H9 (cell line): ENCODE data around the gene KRT77. TPM values are rescaled to one million over a fixed set of nuclear protein-coding genes. Genes with fewer than 3 reads are reported as not detected.

ENCODE experiments used
- DNase-seq: peaks from one replicate; pipeline ENCODE4 v3.0.0-alpha.2; 2017
- H2AFZ ChIP-seq: one replicate; pipeline ENCODE4 v1.6.1; 2013; ENCODE audit warnings: mild to moderate bottlenecking, low read length, control low read depth, moderate library complexity
- H2AK5ac ChIP-seq: 2 replicates; pipeline ENCODE4 v1.6.1; 2013; ENCODE audit warnings: low read length, control low read depth, mixed read lengths; ENCODE audit not compliant: insufficient read length
- H2BK120ac ChIP-seq: one replicate; pipeline ENCODE4 v1.6.1; 2013; ENCODE audit warnings: low read depth, mild to moderate bottlenecking, low read length, control low read depth, inconsistent platforms; ENCODE audit not compliant: poor library complexity, severe bottlenecking
- H2BK12ac ChIP-seq: 2 replicates; pipeline ENCODE4 v1.6.1; 2013; ENCODE audit warnings: low read length, control low read depth, mixed read lengths, low read depth; ENCODE audit not compliant: insufficient read length
- H2BK15ac ChIP-seq: 2 replicates; pipeline ENCODE4 v1.6.1; 2013; ENCODE audit warnings: low read depth, low read length, control low read depth
- H2BK20ac ChIP-seq: one replicate; pipeline ENCODE4 v1.6.1; 2013; ENCODE audit warnings: low read depth, mild to moderate bottlenecking, low read length, control low read depth, inconsistent platforms; ENCODE audit not compliant: poor library complexity, severe bottlenecking
- H2BK5ac ChIP-seq: 2 replicates; pipeline ENCODE4 v1.6.1; 2013; ENCODE audit warnings: low read length, control low read depth, mixed read lengths; ENCODE audit not compliant: insufficient read length
- H3K14ac ChIP-seq: 2 replicates; pipeline ENCODE4 v1.6.1; 2013; ENCODE audit warnings: low read length, control low read depth; ENCODE audit not compliant: insufficient read depth
- H3K18ac ChIP-seq: 2 replicates; pipeline ENCODE4 v1.6.1; 2013; ENCODE audit warnings: low read depth, mild to moderate bottlenecking, mixed read lengths, low read length, control low read depth; ENCODE audit not compliant: insufficient read length
- H3K23ac ChIP-seq: 2 replicates; pipeline ENCODE4 v1.6.1; 2013; ENCODE audit warnings: low read length, control low read depth, mixed read lengths, low read depth; ENCODE audit not compliant: insufficient read length
- H3K23me2 ChIP-seq: 2 replicates; pipeline ENCODE4 v1.6.1; 2013; ENCODE audit warnings: low read depth, mild to moderate bottlenecking, mixed read lengths, low read length, control low read depth; ENCODE audit not compliant: insufficient read length, poor library complexity, severe bottlenecking
- H3K27ac ChIP-seq: 2 replicates; pipeline ENCODE4 v1.5.1; 2013; ENCODE audit warnings: low read length, control low read depth, mixed read lengths, low read depth; ENCODE audit not compliant: insufficient read length
- H3K27me3 ChIP-seq: 2 replicates; pipeline ENCODE4 v1.6.1; 2013; ENCODE audit warnings: low read length, control low read depth, inconsistent platforms; ENCODE audit not compliant: insufficient read depth
- H3K4ac ChIP-seq: 2 replicates; pipeline ENCODE4 v1.6.1; 2013; ENCODE audit warnings: low read depth, mild to moderate bottlenecking, control low read depth, inconsistent platforms, low read length, moderate library complexity
- H3K4me1 ChIP-seq: 2 replicates; pipeline ENCODE4 v1.6.1; 2013; ENCODE audit warnings: low read length, control low read depth, inconsistent platforms; ENCODE audit not compliant: insufficient read depth
- H3K4me2 ChIP-seq: 2 replicates; pipeline ENCODE4 v1.6.1; 2013; ENCODE audit warnings: low read length, control low read depth, mixed read lengths; ENCODE audit not compliant: insufficient read length, insufficient read depth
- H3K56ac ChIP-seq: 2 replicates; pipeline ENCODE4 v1.6.1; 2013; ENCODE audit warnings: low read depth, mild to moderate bottlenecking, mixed read lengths, low read length, control low read depth; ENCODE audit not compliant: insufficient read length
- H3K79me1 ChIP-seq: 2 replicates; pipeline ENCODE4 v1.6.1; 2013; ENCODE audit warnings: low read depth, mild to moderate bottlenecking, moderate library complexity, low read length, control low read depth, inconsistent platforms; ENCODE audit not compliant: insufficient read depth, poor library complexity, severe bottlenecking
- H3K79me2 ChIP-seq: 2 replicates; pipeline ENCODE4 v1.6.1; 2013; ENCODE audit warnings: low read length, control low read depth, inconsistent platforms; ENCODE audit not compliant: insufficient read depth
- H3K9ac ChIP-seq: 2 replicates; pipeline ENCODE4 v1.6.1; 2013; ENCODE audit warnings: low read length, control low read depth, mixed read lengths; ENCODE audit not compliant: insufficient read length; ENCODE audit errors: extremely low read depth
- H3K9me3 ChIP-seq: one replicate; pipeline ENCODE4 v1.6.1; 2013; ENCODE audit warnings: low read depth, low read length, inconsistent platforms; ENCODE audit not compliant: control insufficient read depth
- H3T11ph ChIP-seq: one replicate; pipeline ENCODE4 v1.6.1; 2013; ENCODE audit warnings: mild to moderate bottlenecking, low read length, control low read depth, inconsistent platforms
- H4K20me1 ChIP-seq: one replicate; pipeline ENCODE4 v1.6.1; 2013; ENCODE audit not compliant: control insufficient read depth, insufficient read length, insufficient read depth
- H4K5ac ChIP-seq: 2 replicates; pipeline ENCODE4 v1.6.1; 2013; ENCODE audit warnings: low read depth, mild to moderate bottlenecking, mixed read lengths, low read length, control low read depth; ENCODE audit not compliant: insufficient read length
- H4K8ac ChIP-seq: replicated peaks from 2 replicates; pipeline ENCODE4 v1.6.1; 2013; ENCODE audit warnings: low read length, control low read depth, mixed read lengths, low read depth; ENCODE audit not compliant: insufficient read length
- H4K91ac ChIP-seq: 2 replicates; pipeline ENCODE4 v1.6.1; 2013; ENCODE audit warnings: low read depth, mild to moderate bottlenecking, moderate library complexity, mixed read lengths, low read length, control low read depth; ENCODE audit not compliant: insufficient read length
- H3K27ac Mint-ChIP-seq, 3 experiments: 2 replicates in 2 of 3; 3 replicates in 1 of 3; pipeline ENCODE4 v1.8.0; 2020 to 2021; ENCODE audit warnings: mixed read lengths in 3 of 3, mild to moderate bottlenecking in 1 of 3, moderate library complexity in 1 of 3
- H3K27me3 Mint-ChIP-seq: 2 replicates; pipeline ENCODE4 v1.8.0; 2021; ENCODE audit warnings: low read depth, mild to moderate bottlenecking, moderate library complexity, mixed read lengths
- H3K36me3 Mint-ChIP-seq, 3 experiments: 2 replicates in 2 of 3; 3 replicates in 1 of 3; pipeline ENCODE4 v1.8.0; 2020 to 2021; ENCODE audit warnings: low read depth in 3 of 3, mixed read lengths in 3 of 3; ENCODE audit not compliant: insufficient read depth in 1 of 3
- H3K4me1 Mint-ChIP-seq, 2 experiments: 2 replicates each; pipeline ENCODE4 v1.8.0; 2020; ENCODE audit warnings: mixed read lengths in 2 of 2
- H3K4me3 Mint-ChIP-seq, 2 experiments: 2 replicates in 1 of 2; 3 replicates in 1 of 2; pipeline ENCODE4 v1.8.0; 2020 to 2021; ENCODE audit warnings: mild to moderate bottlenecking in 2 of 2, mixed read lengths in 2 of 2, moderate library complexity in 1 of 2
- H3K9me3 Mint-ChIP-seq, 2 experiments: 2 replicates in 1 of 2; 3 replicates in 1 of 2; pipeline ENCODE4 v1.8.0; 2020; ENCODE audit warnings: mild to moderate bottlenecking in 2 of 2, mixed read lengths in 2 of 2, moderate library complexity in 1 of 2
- WGBS: extraction: QIAGEN DNeasy Blood & Tissue Kit; methylation state at CpG from one replicate; pipeline ENCODE4 v1.1.7; 2013; ENCODE audit warnings: missing lambda C conversion rate, low lambda C conversion rate, mixed read lengths; ENCODE audit not compliant: insufficient read length; ENCODE audit errors: extremely low coverage; 5-methylcytosine and 5-hydroxymethylcytosine counted together
- total RNA-seq: library from RNA; stranded (reverse); gene quantifications from 2 replicates; pipeline ENCODE4 v1.2.1, GENCODE V29; 2021
- TF ChIP-seq, protein P1 (sequence below): fragments of 200-600 bp; sonication (generic); conservative IDR thresholded peaks from 3 replicates; pipeline ENCODE4 v1.8.0; 2021; ENCODE audit warnings: antibody characterized with exemption, mild to moderate bottlenecking

KRT77 gene
- total RNA-seq, 1 experiment from 2014 or later = not detected

GRCh38 chr12:52694151-52694550 lies 9.2 kb downstream of the KRT77 start:
- no peak overlapping the region for H3K4ac ChIP-seq
- H3K4me2 ChIP-seq = no peak overlapping the region
- H3K23ac ChIP-seq = no peak overlapping the region
- no peak overlapping the region for H3K18ac ChIP-seq
- peaks cover 9% of the 10 kb centered on the region for H3K23me2 ChIP-seq
- Mint-ChIP-seq H3K9me3 (no peaks in the 10 kb centered on the region), H3K27ac (no peak overlapping the region), H3K36me3 (no peaks in the 10 kb centered on the region), H3K4me3 (no peak overlapping the region), H3K27me3 (peaks cover 50% of the 10 kb centered on the region), H3K4me1 (peaks cover 23 to 24% of the 10 kb centered on the region in 2 experiments)
- no peak overlapping the region for H2BK15ac ChIP-seq
- H3K56ac ChIP-seq = no peak overlapping the region
- no peaks in the 10 kb centered on the region for H3K79me2 ChIP-seq
- no peak overlapping the region for H3K14ac ChIP-seq
- H2AK5ac ChIP-seq = no peak overlapping the region
- no CpG with 5 or more reads among the region's 6 CpGs for WGBS
- no peak overlapping the region for H4K5ac ChIP-seq
- H2AFZ ChIP-seq = no peak overlapping the region
- no peak overlapping the region for H2BK120ac ChIP-seq
- no peak overlapping the region for H4K91ac ChIP-seq
- no peaks in the 10 kb centered on the region; the same call in 1 of the 2 replicates for H3K27me3 ChIP-seq
- no peaks in the 10 kb centered on the region for H3K79me1 ChIP-seq
- DNase-seq = no peak
- H4K8ac ChIP-seq = no peak overlapping the region
- H3T11ph ChIP-seq = no peak overlapping the region
- no peaks in the 10 kb centered on the region for H3K9me3 ChIP-seq
- no peak overlapping the region for H3K9ac ChIP-seq
- no peak overlapping the region for H2BK5ac ChIP-seq
- H2BK20ac ChIP-seq = no peak overlapping the region
- TF ChIP-seq, protein P1, sequence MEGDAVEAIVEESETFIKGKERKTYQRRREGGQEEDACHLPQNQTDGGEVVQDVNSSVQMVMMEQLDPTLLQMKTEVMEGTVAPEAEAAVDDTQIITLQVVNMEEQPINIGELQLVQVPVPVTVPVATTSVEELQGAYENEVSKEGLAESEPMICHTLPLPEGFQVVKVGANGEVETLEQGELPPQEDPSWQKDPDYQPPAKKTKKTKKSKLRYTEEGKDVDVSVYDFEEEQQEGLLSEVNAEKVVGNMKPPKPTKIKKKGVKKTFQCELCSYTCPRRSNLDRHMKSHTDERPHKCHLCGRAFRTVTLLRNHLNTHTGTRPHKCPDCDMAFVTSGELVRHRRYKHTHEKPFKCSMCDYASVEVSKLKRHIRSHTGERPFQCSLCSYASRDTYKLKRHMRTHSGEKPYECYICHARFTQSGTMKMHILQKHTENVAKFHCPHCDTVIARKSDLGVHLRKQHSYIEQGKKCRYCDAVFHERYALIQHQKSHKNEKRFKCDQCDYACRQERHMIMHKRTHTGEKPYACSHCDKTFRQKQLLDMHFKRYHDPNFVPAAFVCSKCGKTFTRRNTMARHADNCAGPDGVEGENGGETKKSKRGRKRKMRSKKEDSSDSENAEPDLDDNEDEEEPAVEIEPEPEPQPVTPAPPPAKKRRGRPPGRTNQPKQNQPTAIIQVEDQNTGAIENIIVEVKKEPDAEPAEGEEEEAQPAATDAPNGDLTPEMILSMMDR = no peak
- peaks cover 3% of the 10 kb centered on the region; the same call in 1 of the 2 replicates for H3K4me1 ChIP-seq
- H4K20me1 ChIP-seq = peaks cover 2% of the 10 kb centered on the region
- no peak overlapping the region for H3K27ac ChIP-seq
- H2BK12ac ChIP-seq = no peak overlapping the region
